Measurements from ENCODE around the gene UGDH. TPM values are rescaled to one million over a fixed set of nuclear protein-coding genes. Genes with fewer than 3 reads are reported as not detected.
A peak's percentile ranks its signal among the peaks of the same experiment; 100 is the strongest.

Gene UGDH
- total RNA-seq (2022) (71.8 and 77.3 TPM in 2 replicates), Bru-seq, nascent RNA (percentile 78 among the genes with signal in this experiment), BruChase-seq, experiment 1, labeled RNA remaining after a 6-hour chase (percentile 92 among the genes with signal in this experiment), BruChase-seq, experiment 2, labeled RNA remaining after a 2-hour chase (percentile 81 among the genes with signal in this experiment)
- long read RNA-seq, transcript UGDH-201 (12 exons, 3,216 nt) = major isoform, 150 of 179 reads
- long read RNA-seq, partial matches to known transcripts = 6 of 179 reads
- long read RNA-seq, other reads (novel, unspliced or antisense) = 18 of 179 reads

DNA sequence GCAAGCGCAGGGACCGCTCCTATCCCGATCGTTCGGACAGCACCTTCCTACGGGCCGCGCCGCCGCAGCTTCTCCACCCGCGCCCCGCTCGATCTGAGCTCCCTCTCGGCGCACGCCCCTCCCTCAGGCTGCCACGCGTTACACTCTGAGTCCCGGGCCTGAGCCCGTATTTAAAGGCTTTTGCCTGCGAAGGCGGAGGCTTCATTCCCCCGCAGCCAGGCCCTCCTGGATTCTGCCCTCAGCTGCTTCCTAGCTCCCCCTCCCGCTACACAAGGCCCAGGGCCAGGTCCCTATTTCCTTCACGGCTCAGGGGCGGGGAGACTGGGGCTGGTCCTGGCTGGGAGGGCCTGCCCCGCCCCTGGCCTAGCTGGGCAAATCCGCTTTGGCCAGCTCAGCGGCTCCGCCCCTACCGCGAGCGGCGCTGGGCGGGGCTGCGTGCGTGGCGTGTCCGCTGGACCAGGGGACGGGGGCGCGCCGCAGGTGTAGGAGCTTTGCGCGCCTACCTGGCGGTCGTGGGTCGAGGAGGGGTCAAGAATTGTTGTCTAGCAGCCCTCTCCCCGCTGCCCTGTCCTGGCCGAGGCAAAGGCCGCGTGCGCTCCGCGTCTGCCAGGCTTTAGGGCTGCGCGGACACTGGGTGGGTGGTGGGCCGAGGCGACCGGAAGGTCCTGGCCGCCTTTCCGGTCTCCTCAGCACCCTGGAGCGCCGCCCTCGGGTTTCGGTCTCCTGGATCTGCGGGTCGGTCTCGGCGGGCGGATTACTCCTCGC, at the start of gene UGDH:
Gene UGDH, minus strand, starts transcription at position 144 of the 765 bp plus-strand sequence. CDS start 5,927 bp downstream, outside the sequence.
- no peaks in the 10 kb centered on the region for H3K4me1 Mint-ChIP-seq (ENCODE audit: low read depth, unreplicated experiment)
- H3K4me3 Mint-ChIP-seq (ENCODE audit: low read depth, unreplicated experiment) = peak within 1 kb of the TSS; percentile 87
- no peaks in the 10 kb centered on the region for H3K27me3 Mint-ChIP-seq (ENCODE audit: unreplicated experiment)
- CTCF ChIA-PET = interaction anchor here (0.5 to 1.0 kb wide), 5 partner anchors 13 to 104 kb away, joined by 3 to 5 read pairs (median 3); no protein-coding TSS in a partner anchor
- BruUV-seq (replicated peaks) = no TSS peak
- DNase-seq = peak; percentile 96
- H3K9me3 Mint-ChIP-seq (ENCODE audit: low read depth, unreplicated experiment) = peaks cover 7% of the 10 kb centered on the region
- H3K36me3 Mint-ChIP-seq (ENCODE audit: insufficient read depth, unreplicated experiment) = peaks cover 60% of the 10 kb centered on the region
- H3K27ac Mint-ChIP-seq (ENCODE audit: unreplicated experiment) = peak within 1 kb of the TSS; percentile 97
- TF ChIP-seq, protein P1, sequence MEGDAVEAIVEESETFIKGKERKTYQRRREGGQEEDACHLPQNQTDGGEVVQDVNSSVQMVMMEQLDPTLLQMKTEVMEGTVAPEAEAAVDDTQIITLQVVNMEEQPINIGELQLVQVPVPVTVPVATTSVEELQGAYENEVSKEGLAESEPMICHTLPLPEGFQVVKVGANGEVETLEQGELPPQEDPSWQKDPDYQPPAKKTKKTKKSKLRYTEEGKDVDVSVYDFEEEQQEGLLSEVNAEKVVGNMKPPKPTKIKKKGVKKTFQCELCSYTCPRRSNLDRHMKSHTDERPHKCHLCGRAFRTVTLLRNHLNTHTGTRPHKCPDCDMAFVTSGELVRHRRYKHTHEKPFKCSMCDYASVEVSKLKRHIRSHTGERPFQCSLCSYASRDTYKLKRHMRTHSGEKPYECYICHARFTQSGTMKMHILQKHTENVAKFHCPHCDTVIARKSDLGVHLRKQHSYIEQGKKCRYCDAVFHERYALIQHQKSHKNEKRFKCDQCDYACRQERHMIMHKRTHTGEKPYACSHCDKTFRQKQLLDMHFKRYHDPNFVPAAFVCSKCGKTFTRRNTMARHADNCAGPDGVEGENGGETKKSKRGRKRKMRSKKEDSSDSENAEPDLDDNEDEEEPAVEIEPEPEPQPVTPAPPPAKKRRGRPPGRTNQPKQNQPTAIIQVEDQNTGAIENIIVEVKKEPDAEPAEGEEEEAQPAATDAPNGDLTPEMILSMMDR (IDR thresholded peaks at IDR 0.05; ENCODE audit: unreplicated experiment) = no peak
- intact Hi-C loops (cut with micrococcal nuclease; ENCODE audit: unreplicated experiment) = loop anchor here (5.0 kb wide), 1 partner anchor 110 kb away; the partner anchor contains the start of gene SMIM14

DNA sequence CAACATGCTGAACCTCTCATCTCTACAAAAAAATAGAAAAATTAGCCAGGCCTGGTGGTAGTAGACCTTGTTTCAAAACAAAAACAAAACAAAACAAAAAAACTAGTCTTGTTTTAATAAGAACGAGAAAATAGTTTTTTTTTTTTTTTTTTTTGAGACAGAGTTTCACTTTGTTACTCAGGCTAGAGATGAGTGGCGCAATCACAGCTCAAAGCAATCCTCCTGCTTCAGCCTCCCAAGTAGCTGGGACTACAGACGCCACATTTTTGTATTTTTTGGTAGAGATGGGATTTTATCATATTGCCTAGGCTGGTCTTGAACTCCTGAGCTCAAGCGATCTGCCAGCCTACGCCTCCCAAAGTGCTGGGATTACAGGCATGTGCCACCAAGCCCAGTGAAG, 47.7 kb upstream of the UGDH start:
- no peak for DNase-seq
- TF ChIP-seq, protein P1 (IDR thresholded peaks at IDR 0.05; ENCODE audit: unreplicated experiment) = no peak
- intact Hi-C loops (cut with micrococcal nuclease; ENCODE audit: unreplicated experiment) = no loop called here
- BruUV-seq (replicated peaks) = no TSS peak
- CTCF ChIA-PET = interaction anchor here (0.6 kb wide), 4 partner anchors 7 to 1571 kb away, joined by 3 to 6 read pairs (median 3); no protein-coding TSS in a partner anchor
- Mint-ChIP-seq H3K4me3 (ENCODE audit: low read depth, unreplicated experiment) (no peak overlapping the region), H3K4me1 (ENCODE audit: low read depth, unreplicated experiment) (no peaks in the 10 kb centered on the region), H3K36me3 (ENCODE audit: insufficient read depth, unreplicated experiment) (no peaks in the 10 kb centered on the region), H3K9me3 (ENCODE audit: low read depth, unreplicated experiment) (no peaks in the 10 kb centered on the region), H3K27me3 (ENCODE audit: unreplicated experiment) (no peaks in the 10 kb centered on the region), H3K27ac (ENCODE audit: unreplicated experiment) (no peak overlapping the region)

DNA sequence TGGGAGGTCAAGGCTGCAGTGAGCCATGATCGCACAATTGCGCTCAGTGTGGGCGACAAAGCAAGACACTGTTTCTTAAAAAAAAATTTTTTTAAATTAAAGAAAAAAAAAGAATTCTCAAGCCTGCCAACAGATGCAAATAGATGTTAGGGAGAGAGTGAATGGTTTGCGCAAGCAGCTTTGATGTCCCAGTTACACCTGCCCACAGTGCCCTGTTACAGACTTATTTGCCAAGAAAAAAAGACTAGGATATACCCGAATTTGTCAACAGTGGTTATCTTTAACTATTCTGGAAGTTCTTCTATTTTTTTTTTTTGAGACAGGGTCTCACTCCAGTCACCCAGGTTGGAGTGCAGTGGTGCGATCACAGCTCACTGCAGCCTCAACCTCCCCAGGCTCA, 44.3 kb upstream of the UGDH start:
- no peak for DNase-seq
- no peaks in the 10 kb centered on the region for H3K27me3 Mint-ChIP-seq (ENCODE audit: unreplicated experiment)
- H3K36me3 Mint-ChIP-seq (ENCODE audit: insufficient read depth, unreplicated experiment) = peaks cover 6% of the 10 kb centered on the region
- no TSS peak for BruUV-seq (replicated peaks)
- no peaks in the 10 kb centered on the region for H3K9me3 Mint-ChIP-seq (ENCODE audit: low read depth, unreplicated experiment)
- H3K4me3 Mint-ChIP-seq (ENCODE audit: low read depth, unreplicated experiment) = no peak overlapping the region
- TF ChIP-seq, protein P1 (IDR thresholded peaks at IDR 0.05; ENCODE audit: unreplicated experiment) = no peak
- intact Hi-C loops (cut with micrococcal nuclease; ENCODE audit: unreplicated experiment) = no loop called here
- CTCF ChIA-PET = no interaction called here
- no peaks in the 10 kb centered on the region for H3K4me1 Mint-ChIP-seq (ENCODE audit: low read depth, unreplicated experiment)
- no peak overlapping the region for H3K27ac Mint-ChIP-seq (ENCODE audit: unreplicated experiment)

GRCh38 chr4:39571054-39571453, 43.8 kb upstream of the UGDH start:
- H3K4me3 Mint-ChIP-seq (ENCODE audit: low read depth, unreplicated experiment) = no peak overlapping the region
- no peak for DNase-seq
- intact Hi-C loops (cut with micrococcal nuclease; ENCODE audit: unreplicated experiment) = no loop called here
- no peaks in the 10 kb centered on the region for H3K27me3 Mint-ChIP-seq (ENCODE audit: unreplicated experiment)
- TF ChIP-seq, protein P1 (IDR thresholded peaks at IDR 0.05; ENCODE audit: unreplicated experiment) = no peak
- peaks cover 10% of the 10 kb centered on the region for H3K36me3 Mint-ChIP-seq (ENCODE audit: insufficient read depth, unreplicated experiment)
- peaks cover 3% of the 10 kb centered on the region for H3K4me1 Mint-ChIP-seq (ENCODE audit: low read depth, unreplicated experiment)
- H3K9me3 Mint-ChIP-seq (ENCODE audit: low read depth, unreplicated experiment) = peaks cover 3% of the 10 kb centered on the region
- no TSS peak for BruUV-seq (replicated peaks)
- CTCF ChIA-PET = no interaction called here
- no peak overlapping the region for H3K27ac Mint-ChIP-seq (ENCODE audit: unreplicated experiment)

All from Calu3 (cell line).